T-cell (primary cell): Measurements from ENCODE around the gene KCNMA1. TPM values are rescaled to one million over a fixed set of nuclear protein-coding genes. Genes with fewer than 3 reads are reported as not detected.

ENCODE experiments used
- ATAC-seq, 4 experiments: fragments of 200-7000 bp in 3 of 4; fragments of 150-1000 bp in 1 of 4; cut with Tn5 transposase; replicated peaks in 1 of 4; 1 replicate in 3 of 4; 2 replicates in 1 of 4; pipeline ENCODE4 v1.10.0; 2021; ENCODE audit warnings: moderate library complexity in 3 of 4, mild to moderate bottlenecking in 2 of 4, moderate number of reproducible peaks in 1 of 4
- CTCF ChIA-PET, 2 donors: fragments of 300-600 bp; sonication (Branson Sonifier 250); formaldehyde crosslinking; loops; one replicate each; lab custom pipeline; 2022; ENCODE audit warnings: antibody characterized with exemption in 2 of 2; lab: Charles Lee
- POLR2A ChIA-PET, 2 donors: fragments of 300-600 bp; sonication (Branson Sonifier 250); formaldehyde crosslinking; loops; one replicate each; lab custom pipeline; 2022; ENCODE audit warnings: antibody characterized with exemption in 2 of 2; lab: Charles Lee
- DNase-seq, 35 experiments: peaks; one replicate each; pipeline versions ENCODE4 v3.0.0 to v3.0.0-alpha.2; 2013 to 2023
- H3K27ac ChIP-seq: one replicate; pipeline ENCODE4 v1.5.1; 2013; ENCODE audit warnings: low read length
- H3K27me3 ChIP-seq, 2 experiments: replicated peaks in 1 of 2; 1 replicate in 1 of 2; 2 replicates in 1 of 2; pipeline versions ENCODE4 v1.6.1 to v1.7.0; 2013; ENCODE audit warnings: low read length in 1 of 2, mixed read lengths in 1 of 2; ENCODE audit not compliant: control insufficient read depth in 2 of 2, insufficient read depth in 2 of 2; ENCODE audit errors: extremely low read depth in 1 of 2
- H3K36me3 ChIP-seq, 2 donors: 1 replicate in 1 of 2; 2 replicates in 1 of 2; pipeline versions ENCODE4 v1.6.1 to v1.7.0; 2013; ENCODE audit warnings: low read length in 1 of 2; ENCODE audit not compliant: control insufficient read depth in 2 of 2, insufficient read depth in 1 of 2; ENCODE audit errors: extremely low read depth in 1 of 2
- H3K4me1 ChIP-seq, 2 experiments: 1 replicate in 1 of 2; 2 replicates in 1 of 2; pipeline versions ENCODE4 v1.6.1 to v1.7.0; 2013; ENCODE audit warnings: low read length in 2 of 2, mixed read lengths in 1 of 2; ENCODE audit not compliant: insufficient read depth in 2 of 2, control insufficient read depth in 1 of 2; ENCODE audit errors: extremely low read depth in 1 of 2
- H3K4me3 ChIP-seq, 2 donors: 1 replicate in 1 of 2; 2 replicates in 1 of 2; pipeline versions ENCODE4 v1.5.1 to v1.7.0; 2013; ENCODE audit warnings: mild to moderate bottlenecking in 2 of 2, low read length in 1 of 2, moderate library complexity in 1 of 2; ENCODE audit not compliant: control insufficient read depth in 1 of 2; ENCODE audit errors: extremely low read depth in 1 of 2
- H3K9me3 ChIP-seq: 2 replicates; pipeline ENCODE4 v1.7.0; 2013
- H3K27ac Mint-ChIP-seq, 2 donors: one replicate each; pipeline ENCODE4 v1.8.0; 2020 to 2021; ENCODE audit warnings: mild to moderate bottlenecking in 2 of 2, mixed read lengths in 2 of 2
- H3K27me3 Mint-ChIP-seq, 2 donors: one replicate each; pipeline ENCODE4 v1.8.0; 2021 to 2022; ENCODE audit warnings: mixed read lengths in 2 of 2
- H3K36me3 Mint-ChIP-seq: one replicate; pipeline ENCODE4 v1.8.0; 2021; ENCODE audit warnings: mixed read lengths
- H3K4me1 Mint-ChIP-seq, 3 donors: one replicate each; pipeline ENCODE4 v1.8.0; 2020 to 2022; ENCODE audit warnings: mixed read lengths in 3 of 3, mild to moderate bottlenecking in 1 of 3
- H3K4me3 Mint-ChIP-seq, 3 donors: one replicate each; pipeline ENCODE4 v1.8.0; 2020 to 2022; ENCODE audit warnings: mild to moderate bottlenecking in 3 of 3, mixed read lengths in 3 of 3, moderate library complexity in 3 of 3
- H3K9me3 Mint-ChIP-seq, 3 donors: one replicate each; pipeline ENCODE4 v1.8.0; 2020 to 2022; ENCODE audit warnings: mixed read lengths in 3 of 3
- WGBS: methylation state at CpG from one replicate; pipeline ENCODE4 v1.1.5; 2013; ENCODE audit warnings: missing lambda C conversion rate; ENCODE audit not compliant: insufficient coverage; 5-methylcytosine and 5-hydroxymethylcytosine counted together
- total RNA-seq, 35 experiments: library from RNA in 6 of 35; stranded (reverse) in 6 of 35; fragments of 120-200 nt in 1 of 35; gene quantifications; one replicate each; pipeline versions ENCODE4 v1.2.1 to v1.2.4 and lab custom pipeline; 2013 to 2026

KCNMA1 gene
- total RNA-seq, 5 donors from 2014 or later (not counting 1 experiment from before 2014, with no cell fraction given), result 0.14 to 1.6 (median 0.60) TPM

DNA sequence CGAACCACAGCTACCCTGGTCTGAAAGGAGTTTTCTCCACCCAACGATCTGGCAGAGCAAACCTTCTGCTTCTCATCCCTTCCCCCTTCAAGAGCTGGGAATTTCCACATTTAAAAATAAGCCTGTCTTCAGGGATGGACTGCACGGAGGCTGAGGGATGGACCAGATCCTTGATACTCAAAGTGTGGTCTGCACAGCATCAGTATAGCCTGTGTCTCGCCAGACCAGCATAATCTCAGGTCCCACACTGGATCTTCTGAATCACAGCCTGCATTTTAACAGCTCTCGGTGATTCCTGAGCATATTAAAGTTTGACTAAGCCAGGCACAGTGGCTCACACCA is 7.1 kb downstream of the KCNMA1 start:
- no peak overlapping the region for H3K4me3 Mint-ChIP-seq
- H3K9me3 ChIP-seq, result no peaks in the 10 kb centered on the region

DNA sequence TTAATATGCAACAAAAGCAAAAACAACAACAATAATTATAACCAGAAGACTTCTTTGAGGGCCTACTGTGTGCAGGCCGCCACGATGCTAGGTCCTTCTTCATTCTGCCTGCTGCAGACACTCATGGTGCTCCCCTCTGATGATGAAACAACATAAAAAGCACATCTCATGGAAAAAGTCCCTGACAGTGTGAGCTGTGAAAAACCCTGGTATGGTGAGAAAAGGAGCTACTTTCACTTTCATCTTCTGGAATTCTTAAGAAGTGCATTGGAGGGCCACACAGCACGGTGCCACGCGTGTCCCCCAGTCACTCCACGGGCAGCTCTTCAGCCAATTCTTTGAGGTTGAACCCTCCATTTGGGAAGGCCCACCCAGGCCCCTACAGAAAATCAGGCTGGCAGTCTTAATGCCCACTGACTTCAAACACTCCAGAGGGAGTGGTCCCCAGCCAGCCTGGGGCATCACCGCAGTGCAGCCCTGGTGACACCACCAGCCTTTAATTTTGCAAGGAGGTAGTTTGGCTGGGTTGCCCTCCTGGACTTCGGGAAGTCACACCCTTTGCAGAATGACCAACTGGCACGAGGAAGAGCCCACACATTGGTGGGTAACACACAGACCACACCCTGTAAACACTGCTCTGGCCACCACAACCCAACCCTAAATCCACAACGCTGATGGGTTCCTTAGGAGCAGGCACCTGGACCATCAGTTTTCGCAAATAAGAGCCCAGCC is 7.7 kb downstream of the KCNMA1 start:
- Histone ChIP-seq H3K27ac (no peak overlapping the region), H3K4me1 (no peaks in the 10 kb centered on the region), H3K36me3 (no peaks in the 10 kb centered on the region), H3K27me3 (peaks cover 4 to 24% of the 10 kb centered on the region in 2 experiments), H3K4me3 (no peak overlapping the region), H3K9me3 (no peaks in the 10 kb centered on the region)
- no peaks in the 10 kb centered on the region for H3K4me1 Mint-ChIP-seq
- ChIA-PET CTCF (no interaction called here), POLR2A (no interaction called here)
- WGBS, result 65% methylated on average over 8 of the region's 11 CpGs
- no peak for DNase-seq
- no peaks in the 10 kb centered on the region for H3K36me3 Mint-ChIP-seq
- no peak overlapping the region for H3K4me3 Mint-ChIP-seq
- H3K27me3 Mint-ChIP-seq, result peaks cover 16 to 17% of the 10 kb centered on the region in 2 donors
- no peak overlapping the region for H3K27ac Mint-ChIP-seq
- no peak for ATAC-seq
- no peaks in the 10 kb centered on the region for H3K9me3 Mint-ChIP-seq

More for the DNA sequence above, 7.1 kb downstream of the KCNMA1 start:
- Mint-ChIP-seq H3K27me3 (peaks cover 21 to 22% of the 10 kb centered on the region in 2 donors), H3K36me3 (no peaks in the 10 kb centered on the region), H3K4me1 (no peaks in the 10 kb centered on the region), H3K9me3 (no peaks in the 10 kb centered on the region), H3K27ac (no peak overlapping the region)
- Histone ChIP-seq H3K4me3 (no peak overlapping the region), H3K4me1 (no peaks in the 10 kb centered on the region), H3K36me3 (no peaks in the 10 kb centered on the region), H3K27me3 (peaks cover 4 to 25% of the 10 kb centered on the region in 2 experiments), H3K27ac (no peak overlapping the region)
- POLR2A ChIA-PET, result no interaction called here
- CTCF ChIA-PET, result no interaction called here
- ATAC-seq, result no peak
- DNase-seq, result no peak
- WGBS, result 66% methylated on average over 4 of the region's 5 CpGs

DNA sequence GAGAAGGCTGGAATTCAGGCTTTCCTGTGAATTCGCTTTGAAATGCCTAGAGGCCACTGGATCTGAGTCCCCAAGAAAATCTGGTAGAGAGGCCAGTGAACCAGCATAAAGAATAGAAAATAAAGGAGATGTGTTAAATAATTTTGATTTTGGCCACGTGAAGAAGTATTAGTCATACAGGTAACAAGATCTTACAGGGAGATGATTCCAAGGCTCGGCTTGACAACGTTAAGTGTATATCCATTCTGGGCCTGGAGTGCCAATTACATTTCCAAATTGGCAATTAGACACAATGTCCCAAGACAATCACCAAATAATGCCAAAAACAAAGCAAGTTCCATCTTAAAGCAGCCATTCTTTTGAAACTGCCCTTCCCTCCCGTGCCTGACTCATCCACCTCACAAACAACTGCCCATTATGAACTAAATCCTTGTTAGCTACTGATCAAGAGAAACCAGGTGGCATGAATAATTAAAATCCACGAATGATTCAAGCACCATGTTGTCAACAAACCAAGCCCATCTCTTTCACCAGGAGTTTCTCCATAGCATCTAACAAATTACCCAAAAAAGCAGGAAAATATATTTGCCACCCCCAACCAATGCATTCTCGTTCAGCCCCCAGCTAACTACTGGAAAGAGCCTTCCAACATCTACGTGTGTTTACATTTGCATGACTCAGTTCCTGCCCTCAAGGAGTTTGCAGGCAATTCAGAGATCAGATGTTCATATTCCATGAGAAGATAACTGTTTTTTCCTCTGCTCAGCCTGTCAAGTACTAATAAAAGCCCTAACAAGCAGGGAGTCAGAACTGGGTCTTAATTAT is 8.5 kb downstream of the KCNMA1 start:
- H3K9me3 ChIP-seq, result no peaks in the 10 kb centered on the region
- CTCF ChIA-PET, result no interaction called here
- 83% methylated on average over 6 of the region's 8 CpGs for WGBS

DNA sequence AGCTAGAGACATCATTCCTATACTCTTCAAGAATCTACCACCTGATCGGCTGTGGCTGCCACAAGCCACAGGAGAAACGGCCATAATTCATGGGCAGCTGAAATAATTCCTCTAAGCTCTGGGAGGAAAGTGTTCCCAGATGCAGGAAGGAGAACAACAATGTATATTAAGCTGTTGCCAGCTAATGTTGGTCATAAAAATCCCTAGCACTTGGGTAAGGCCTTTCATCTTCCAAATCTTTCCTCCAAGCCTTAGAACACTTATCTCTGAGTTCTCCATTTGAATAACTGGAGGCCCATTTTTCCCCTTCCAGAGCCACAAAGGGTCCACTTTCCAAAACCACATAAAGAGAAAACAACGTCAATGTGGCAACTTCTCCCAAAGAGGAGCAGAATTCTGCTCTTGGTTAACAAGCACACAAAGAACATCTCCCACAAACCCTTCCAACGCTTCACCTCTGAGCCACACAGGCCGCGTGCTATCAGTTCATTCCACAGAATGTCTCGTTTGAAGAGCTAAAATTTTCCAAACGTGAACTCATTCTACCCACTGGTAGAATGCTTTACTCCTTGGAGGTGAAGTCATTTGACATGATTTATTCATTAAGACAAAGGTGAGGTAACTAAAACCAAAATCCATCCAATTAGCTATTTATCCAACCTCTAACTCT is 11.2 kb downstream of the KCNMA1 start:
- Mint-ChIP-seq H3K27me3 (peaks cover 0 to 6% of the 10 kb centered on the region in 2 donors), H3K4me3 (no peak overlapping the region), H3K4me1 (peaks cover 4 to 7% (median 6%) of the 10 kb centered on the region in 3 donors), H3K9me3 (no peaks in the 10 kb centered on the region), H3K27ac (no peak overlapping the region), H3K36me3 (no peaks in the 10 kb centered on the region)
- Histone ChIP-seq H3K36me3 (no peaks in the 10 kb centered on the region), H3K4me3 (no peak overlapping the region), H3K27me3 (peaks cover 0 to 8% of the 10 kb centered on the region in 2 experiments), H3K9me3 (no peaks in the 10 kb centered on the region), H3K4me1 (no peaks in the 10 kb centered on the region), H3K27ac (no peak overlapping the region)
- WGBS, result 36% methylated on average over 1 of the region's 8 CpGs
- DNase-seq (no peak), ATAC-seq (no peak)
- POLR2A ChIA-PET, result no interaction called here
- CTCF ChIA-PET, result no interaction called here

More for the DNA sequence above, 8.5 kb downstream of the KCNMA1 start:
- Histone ChIP-seq H3K27me3 (peaks cover 0 to 24% of the 10 kb centered on the region in 2 experiments), H3K36me3 (no peaks in the 10 kb centered on the region), H3K4me3 (no peak overlapping the region), H3K27ac (no peak overlapping the region), H3K4me1 (no peaks in the 10 kb centered on the region)
- Mint-ChIP-seq H3K4me1 (no peaks in the 10 kb centered on the region), H3K27me3 (peaks cover 12 to 15% of the 10 kb centered on the region in 2 donors), H3K4me3 (no peak overlapping the region), H3K9me3 (no peaks in the 10 kb centered on the region), H3K36me3 (no peaks in the 10 kb centered on the region), H3K27ac (no peak overlapping the region)
- ATAC-seq, result no peak
- POLR2A ChIA-PET, result no interaction called here
- DNase-seq, result no peak

DNA sequence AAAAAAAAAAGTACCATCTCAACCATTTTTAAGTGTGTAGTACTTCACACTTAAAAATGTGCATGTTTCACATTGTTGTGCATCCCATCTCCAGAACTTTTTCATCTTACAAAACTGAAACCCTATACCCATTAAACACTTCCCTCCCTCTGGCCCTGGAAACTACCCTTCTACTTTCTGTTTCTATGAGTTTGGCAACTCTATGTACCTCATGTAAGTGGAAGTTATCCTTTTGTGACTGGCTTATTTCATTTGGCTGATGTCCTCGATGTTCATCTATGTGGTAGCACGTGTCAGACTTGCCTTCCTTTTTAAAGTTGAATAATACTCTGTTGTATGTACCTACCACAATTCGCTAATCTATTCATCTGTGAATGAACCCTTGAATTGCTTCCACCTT is 12.2 kb downstream of the KCNMA1 start:
- H3K27me3 ChIP-seq, result peaks cover 0 to 8% of the 10 kb centered on the region in 2 experiments
- Mint-ChIP-seq H3K9me3 (no peaks in the 10 kb centered on the region), H3K27me3 (peaks cover 0 to 6% of the 10 kb centered on the region in 2 donors), H3K36me3 (no peaks in the 10 kb centered on the region), H3K4me1 (peaks cover 4 to 7% (median 6%) of the 10 kb centered on the region in 3 donors), H3K4me3 (no peak overlapping the region), H3K27ac (no peak overlapping the region)
- H3K9me3 ChIP-seq, result no peaks in the 10 kb centered on the region
- no peak overlapping the region for H3K27ac ChIP-seq
- H3K36me3 ChIP-seq, result no peaks in the 10 kb centered on the region
- H3K4me3 ChIP-seq, result no peak overlapping the region
- DNase-seq, result no peak
- H3K4me1 ChIP-seq, result no peaks in the 10 kb centered on the region
- ATAC-seq, result no peak
- WGBS, result no CpG with 5 or more reads among the region's 3 CpGs
- ChIA-PET POLR2A (no interaction called here), CTCF (interaction anchor here in 1 of 2 donors (0.7 kb wide), 1 partner anchor 1631 kb away, joined by 3 read pairs; no protein-coding TSS in a partner anchor)

DNA sequence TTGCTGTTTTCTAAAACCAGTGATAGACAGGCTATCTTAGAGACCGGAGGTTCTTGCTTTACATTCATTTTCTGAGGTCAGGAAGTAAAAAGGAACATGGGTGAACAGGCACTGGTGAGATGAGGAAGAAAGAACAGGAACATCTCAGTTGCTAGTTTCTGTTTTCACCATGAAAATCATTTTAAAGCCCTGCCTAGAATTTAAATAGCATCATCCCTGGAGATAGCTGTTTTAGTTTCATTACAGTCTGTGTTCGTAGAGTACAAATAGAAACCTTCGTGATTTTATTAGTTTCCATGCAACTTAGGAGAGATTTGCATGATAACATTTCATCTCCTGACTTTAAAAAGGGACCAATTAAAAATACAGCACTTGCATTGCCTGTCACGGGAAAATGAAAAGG is 14.7 kb downstream of the KCNMA1 start:
- H3K4me3 ChIP-seq, result no peak overlapping the region
- DNase-seq (no peak), ATAC-seq (no peak)
- Mint-ChIP-seq H3K36me3 (no peaks in the 10 kb centered on the region), H3K4me1 (peaks cover 4 to 7% (median 6%) of the 10 kb centered on the region in 3 donors), H3K27me3 (peaks cover 0 to 3% of the 10 kb centered on the region in 2 donors), H3K27ac (no peak overlapping the region), H3K4me3 (no peak overlapping the region), H3K9me3 (no peaks in the 10 kb centered on the region)
- 20% methylated on average over 1 of the region's 4 CpGs for WGBS
- no peaks in the 10 kb centered on the region for H3K36me3 ChIP-seq
- no peaks in the 10 kb centered on the region for H3K9me3 ChIP-seq
- H3K4me1 ChIP-seq, result no peaks in the 10 kb centered on the region
- H3K27me3 ChIP-seq, result peaks cover 0 to 9% of the 10 kb centered on the region in 2 experiments
- CTCF ChIA-PET, result interaction anchor here in 1 of 2 donors (0.5 to 0.7 kb wide), 2 partner anchors 16 to 472 kb away, joined by 3 read pairs; no protein-coding TSS in a partner anchor
- no peak overlapping the region for H3K27ac ChIP-seq
- POLR2A ChIA-PET, result no interaction called here
